Prostate gland (tissue), 2 donors: ENCODE data around the gene FNDC8.

Experiments used
- POLR2A ChIP-seq: fragments of 450-650 bp; IDR thresholded peaks from one replicate; pipeline ENCODE4 v1.6.1; 2016; ENCODE audit warnings: antibody characterized with exemption, mild to moderate bottlenecking
- POLR2AphosphoS5 ChIP-seq: sonication (generic); formaldehyde crosslinking; IDR thresholded peaks from one replicate; pipeline ENCODE4 v1.6.1; 2017; ENCODE audit warnings: antibody characterized with exemption
- TF ChIP-seq, protein P1 (sequence below), 4 experiments: fragments of 200-600 bp in 2 of 4; fragments of 450-650 bp in 2 of 4; sonication (generic) in 2 of 4; IDR thresholded peaks; 1 replicate in 3 of 4; 2 replicates in 1 of 4; pipeline ENCODE4 v1.5.1; 2016 to 2019; ENCODE audit warnings: antibody characterized with exemption in 4 of 4, mild to moderate bottlenecking in 2 of 4, moderate library complexity in 2 of 4

DNA sequence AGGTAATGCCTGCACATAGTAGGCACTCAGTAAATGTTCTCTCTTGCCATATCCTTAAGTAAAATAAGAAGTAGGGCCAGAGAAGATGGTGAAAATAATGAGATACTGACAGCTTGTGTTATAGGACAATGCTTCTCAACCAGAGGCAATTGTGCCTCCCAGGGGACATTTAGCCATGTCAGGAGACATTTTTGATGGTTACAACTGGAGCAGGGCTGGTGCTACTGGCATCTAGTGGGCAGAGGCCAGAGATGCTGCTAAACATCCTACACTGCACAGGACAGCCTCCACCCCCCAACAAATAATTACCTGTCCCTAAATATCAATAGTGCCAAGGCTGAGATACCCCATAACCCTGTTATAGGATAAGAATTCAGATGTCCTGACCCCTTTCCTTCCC is 3.4 kb upstream of the FNDC8 start:
- no peak for TF ChIP-seq POLR2A
- TF ChIP-seq, protein P1, sequence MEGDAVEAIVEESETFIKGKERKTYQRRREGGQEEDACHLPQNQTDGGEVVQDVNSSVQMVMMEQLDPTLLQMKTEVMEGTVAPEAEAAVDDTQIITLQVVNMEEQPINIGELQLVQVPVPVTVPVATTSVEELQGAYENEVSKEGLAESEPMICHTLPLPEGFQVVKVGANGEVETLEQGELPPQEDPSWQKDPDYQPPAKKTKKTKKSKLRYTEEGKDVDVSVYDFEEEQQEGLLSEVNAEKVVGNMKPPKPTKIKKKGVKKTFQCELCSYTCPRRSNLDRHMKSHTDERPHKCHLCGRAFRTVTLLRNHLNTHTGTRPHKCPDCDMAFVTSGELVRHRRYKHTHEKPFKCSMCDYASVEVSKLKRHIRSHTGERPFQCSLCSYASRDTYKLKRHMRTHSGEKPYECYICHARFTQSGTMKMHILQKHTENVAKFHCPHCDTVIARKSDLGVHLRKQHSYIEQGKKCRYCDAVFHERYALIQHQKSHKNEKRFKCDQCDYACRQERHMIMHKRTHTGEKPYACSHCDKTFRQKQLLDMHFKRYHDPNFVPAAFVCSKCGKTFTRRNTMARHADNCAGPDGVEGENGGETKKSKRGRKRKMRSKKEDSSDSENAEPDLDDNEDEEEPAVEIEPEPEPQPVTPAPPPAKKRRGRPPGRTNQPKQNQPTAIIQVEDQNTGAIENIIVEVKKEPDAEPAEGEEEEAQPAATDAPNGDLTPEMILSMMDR (IDR thresholded peaks at IDR 0.05) = no peak
- TF ChIP-seq POLR2AphosphoS5 = no peak
